GM18858 (cell line): Measurements from ENCODE around the gene ADAMTS1.

Experiments used
- ATAC-seq: cut with Tn5 transposase; IDR thresholded peaks from one replicate; pipeline ENCODE4 v1.9.1; 2021; ENCODE audit not compliant: unreplicated experiment

Gene ADAMTS1

GRCh38 chr21:26814386-26814785 lies 30.8 kb downstream of the ADAMTS1 start:
- no peak for ATAC-seq

GRCh38 chr21:26813426-26813998 lies 31.7 kb downstream of the ADAMTS1 start:
- ATAC-seq: no peak

GRCh38 chr21:26812173-26812572 lies 33.0 kb downstream of the ADAMTS1 start:
- ATAC-seq: no peak

GRCh38 chr21:26811482-26811881 lies 33.7 kb downstream of the ADAMTS1 start:
- no peak for ATAC-seq

- no peak for ATAC-seq
These were observed 34.4 kb downstream of the ADAMTS1 start for GRCh38 chr21:26810676-26811415.

- no peak for ATAC-seq
These were observed 34.9 kb downstream of the ADAMTS1 start for GRCh38 chr21:26810266-26810665.

- no peak for ATAC-seq
These were observed 35.5 kb downstream of the ADAMTS1 start for GRCh38 chr21:26809745-26810144.

GRCh38 chr21:26806801-26807295 lies 38.4 kb downstream of the ADAMTS1 start:
- no peak for ATAC-seq

- no peak for ATAC-seq
These were observed 40.2 kb downstream of the ADAMTS1 start for GRCh38 chr21:26804895-26805609.

- ATAC-seq: no peak
These were observed 43.7 kb downstream of the ADAMTS1 start for GRCh38 chr21:26801498-26801897.

- no peak for ATAC-seq
These were observed 44.2 kb downstream of the ADAMTS1 start for GRCh38 chr21:26800970-26801431.

GRCh38 chr21:26800455-26800854 lies 44.8 kb downstream of the ADAMTS1 start:
- ATAC-seq: no peak

GRCh38 chr21:26800001-26800400 lies 45.2 kb downstream of the ADAMTS1 start:
- no peak for ATAC-seq

- no peak for ATAC-seq
These were observed 46.1 kb downstream of the ADAMTS1 start for GRCh38 chr21:26798856-26799751.

- no peak for ATAC-seq
These were observed 47.2 kb downstream of the ADAMTS1 start for GRCh38 chr21:26797878-26798456.

GRCh38 chr21:26795866-26796329 lies 49.3 kb downstream of the ADAMTS1 start:
- no peak for ATAC-seq

GRCh38 chr21:26795412-26795805 lies 49.8 kb downstream of the ADAMTS1 start:
- ATAC-seq: no peak

GRCh38 chr21:26794597-26795411 lies 50.4 kb downstream of the ADAMTS1 start:
- no peak for ATAC-seq

- no peak for ATAC-seq
These were observed 54.9 kb downstream of the ADAMTS1 start for GRCh38 chr21:26790296-26790695.
